NCI-H2081 (cell line): ENCODE measurements around the gene MDN1.
A peak's percentile ranks its signal among the peaks of the same experiment; 100 is the strongest.
"Not testable (repeated sequence)": the region's sequence is repeated elsewhere in the genome, so short reads cannot be mapped to it uniquely, and the experiment has no call there.

Experiments used
- DNase-seq, 2 experiments: peaks; one replicate each; lab custom pipeline; 2025; lab: John Stamatoyannopoulos, UW

Gene MDN1

DNA sequence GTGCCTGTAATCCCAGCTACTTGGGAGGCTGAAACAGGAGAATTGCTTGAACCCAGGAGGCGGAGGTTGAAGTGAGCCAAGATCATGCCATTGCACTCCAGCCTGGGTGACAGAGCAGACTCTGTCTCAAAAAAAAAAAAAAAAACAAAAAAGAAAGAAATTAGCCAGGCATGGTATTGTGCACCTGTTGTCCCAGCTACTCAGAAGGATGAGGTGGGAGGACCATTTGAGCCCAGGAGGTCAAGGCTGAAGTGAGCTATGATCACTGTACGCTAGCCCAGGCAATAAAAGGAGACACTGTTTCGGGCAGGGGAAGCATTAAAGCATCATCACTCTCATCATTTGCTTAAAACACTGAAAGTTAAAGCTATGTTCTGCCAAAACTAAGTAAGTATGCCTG lies 6.2 kb downstream of the MDN1 start:
- not testable (repeated sequence) for DNase-seq

DNA sequence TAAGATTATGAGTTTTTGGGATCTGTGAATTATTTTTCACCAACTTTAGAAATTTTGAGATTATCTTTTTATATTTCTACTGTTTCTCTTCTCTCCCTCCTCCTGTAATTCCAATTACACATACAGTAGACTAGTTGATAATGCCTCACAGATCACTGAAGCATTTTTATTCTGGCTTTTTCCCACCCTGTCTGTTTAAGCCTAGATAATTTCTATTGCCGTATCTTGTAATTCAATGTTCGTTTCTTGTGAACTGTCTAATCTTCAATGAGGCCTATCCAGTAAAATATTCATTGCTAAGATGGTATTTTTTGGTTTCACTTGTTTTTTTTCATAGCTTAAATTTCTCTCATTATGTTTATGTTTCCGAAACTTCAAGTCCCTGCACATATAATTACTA lies 12.0 kb downstream of the MDN1 start:
- DNase-seq = no peak

DNA sequence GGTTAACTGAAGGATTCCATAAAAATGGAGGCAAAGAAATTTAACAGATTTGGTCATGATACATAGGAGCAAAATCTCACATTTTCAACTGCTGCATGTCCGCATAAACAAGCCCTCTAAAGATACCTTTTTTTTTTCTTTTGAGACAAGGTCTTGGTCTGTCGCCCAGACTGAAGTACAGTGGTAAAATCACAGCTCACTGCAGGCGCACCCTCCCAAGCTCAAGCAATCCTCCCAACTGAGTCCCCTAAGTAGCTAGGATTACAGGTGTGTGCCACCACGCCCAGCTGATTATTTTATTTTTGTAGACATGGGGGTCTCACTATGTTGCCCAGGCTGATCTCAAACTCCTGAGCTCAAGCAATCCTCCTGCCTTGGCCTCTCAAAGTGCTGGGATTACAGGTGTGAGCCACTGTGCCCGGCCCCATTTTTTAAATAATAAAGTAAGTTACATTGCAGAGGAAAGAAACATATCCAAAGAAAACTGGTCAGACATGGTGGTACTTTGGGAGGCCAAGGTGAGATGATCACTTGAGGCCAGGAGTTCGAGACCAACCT lies 13.7 kb downstream of the MDN1 start:
- no peak for DNase-seq

DNA sequence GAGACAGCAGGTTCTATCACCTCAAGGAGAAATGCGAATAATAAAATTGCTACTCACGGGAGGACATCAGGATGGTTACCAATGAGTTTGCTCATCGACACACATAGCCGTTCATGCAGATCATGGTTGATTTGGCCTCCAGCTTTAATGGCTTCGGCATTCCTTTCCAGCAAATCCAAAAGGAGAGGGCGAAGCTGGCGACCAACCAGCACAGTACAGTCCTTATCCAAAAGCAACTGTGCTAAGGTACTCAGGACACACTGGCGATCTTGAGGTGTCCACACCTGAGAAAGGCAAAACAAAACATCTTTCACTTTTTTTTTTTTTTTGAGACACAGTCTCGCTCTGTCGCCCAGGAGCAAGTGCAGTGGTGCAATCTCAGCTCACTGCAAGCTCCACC lies 16.3 kb downstream of the MDN1 start:
- DNase-seq = no peak

DNA sequence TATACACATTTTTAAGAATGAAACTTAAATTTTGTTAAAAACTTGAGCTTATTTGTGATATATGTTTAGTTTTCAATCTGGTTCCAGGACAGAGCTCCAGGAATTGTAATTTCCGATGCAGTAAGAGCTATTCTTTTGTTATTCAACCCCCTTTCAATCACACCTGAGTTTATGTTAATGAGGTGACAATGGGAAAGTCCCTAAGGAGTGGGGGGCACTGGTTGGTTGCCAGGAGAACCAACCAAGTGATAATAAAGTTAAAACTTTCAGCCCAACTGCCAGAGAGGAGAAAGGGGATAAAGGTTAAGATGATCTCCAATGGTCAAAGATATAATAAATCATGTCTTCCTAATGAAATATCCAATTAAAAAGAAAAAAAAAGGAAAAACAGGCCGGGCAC lies 19.8 kb downstream of the MDN1 start:
- DNase-seq = no peak

DNA sequence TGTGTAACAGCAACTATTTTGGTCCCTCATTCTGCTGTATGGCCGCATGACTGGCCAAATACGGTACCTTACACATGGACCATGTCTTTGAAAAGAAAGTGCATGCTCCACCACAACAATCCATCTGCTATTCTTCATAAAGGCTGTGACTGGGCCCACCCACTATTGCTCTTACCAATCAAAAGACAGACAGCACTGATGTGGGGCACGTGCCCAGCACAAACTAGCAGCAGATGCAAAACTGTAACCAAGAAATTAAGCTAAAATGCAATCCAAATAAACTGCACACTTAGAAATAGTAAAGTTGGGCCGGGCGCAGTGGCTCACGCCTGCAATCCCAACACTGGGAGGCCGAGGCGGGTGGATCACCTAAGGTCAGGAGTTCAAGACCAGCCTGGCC lies 20.5 kb downstream of the MDN1 start:
- DNase-seq = no peak

DNA sequence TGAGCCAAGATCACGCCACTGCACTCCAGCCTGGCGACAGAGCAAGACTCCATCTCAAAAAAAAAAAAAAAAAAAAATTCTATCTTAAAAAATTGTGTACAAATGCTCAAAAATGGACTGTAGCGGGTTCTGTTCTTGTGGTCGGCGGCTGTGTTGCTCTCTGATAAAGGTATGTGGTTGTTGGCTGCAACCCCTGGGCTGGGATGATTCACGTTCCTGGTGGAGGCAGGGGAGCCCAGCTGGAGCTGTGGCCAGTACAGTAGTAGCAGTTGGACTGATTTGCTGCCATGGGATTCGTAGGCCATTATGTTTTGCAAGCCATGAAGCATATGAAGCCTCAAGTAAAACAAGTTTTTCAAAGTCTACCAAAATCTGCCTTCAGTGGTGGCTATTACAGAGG lies 22.3 kb downstream of the MDN1 start:
- DNase-seq = no peak

DNA sequence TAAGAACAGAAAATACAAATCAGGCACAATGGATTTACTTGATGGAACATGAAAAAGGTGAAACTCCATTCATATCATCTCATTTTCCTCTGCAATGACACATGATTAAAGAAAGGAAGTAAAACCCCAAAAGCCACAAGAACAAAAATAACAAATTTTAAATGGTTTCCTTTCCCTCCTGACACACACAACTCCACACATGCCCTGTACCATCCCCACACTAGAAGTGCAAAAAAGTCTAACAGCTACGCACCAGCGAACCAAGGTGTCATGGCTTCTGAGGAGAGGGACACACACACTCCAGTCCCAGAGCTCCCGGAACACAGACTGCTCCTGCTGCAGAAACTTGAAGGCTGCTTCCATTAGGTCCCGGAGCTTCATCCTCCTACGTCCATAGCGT lies 25.3 kb downstream of the MDN1 start:
- DNase-seq = no peak

DNA sequence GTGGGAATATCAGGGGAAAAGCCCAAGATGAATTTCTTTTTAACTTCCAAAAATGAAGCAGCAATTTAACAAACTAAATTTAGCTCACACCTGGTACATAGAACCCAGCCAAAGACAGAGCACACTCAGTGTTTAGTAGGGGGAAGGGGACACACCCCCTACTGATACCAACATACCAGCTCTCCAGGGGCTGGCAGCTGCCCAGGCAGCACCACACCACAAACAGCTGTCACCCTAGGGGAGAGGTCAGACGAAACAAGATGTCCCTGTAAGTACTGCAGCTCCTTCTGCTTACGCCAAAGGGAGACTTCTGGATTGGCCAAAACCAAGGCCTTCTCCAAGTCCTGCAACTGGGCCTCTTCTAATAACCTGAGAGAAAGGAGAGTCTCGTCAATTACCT lies 26.0 kb downstream of the MDN1 start:
- no peak for DNase-seq

DNA sequence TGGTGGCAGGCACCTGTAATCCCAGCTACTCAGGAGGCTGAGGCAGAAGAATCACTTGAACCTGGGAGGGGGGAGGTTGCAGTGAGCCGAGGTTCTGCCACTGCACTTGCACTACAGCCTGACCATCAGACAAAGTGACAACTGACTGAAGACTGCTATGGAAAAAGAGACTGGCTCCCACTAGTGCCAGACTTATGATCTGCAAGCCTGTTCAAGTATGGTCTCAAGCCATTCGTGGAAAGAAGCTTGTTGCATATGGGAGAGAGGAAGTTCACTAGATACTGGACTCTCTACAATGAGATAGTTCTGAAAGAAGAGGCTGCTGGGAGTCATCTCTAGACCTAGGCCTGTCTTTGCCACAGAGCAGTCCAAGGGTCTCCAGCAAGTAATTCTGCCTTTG lies 26.7 kb downstream of the MDN1 start:
- peak; percentile 2 to 20 for DNase-seq

DNA sequence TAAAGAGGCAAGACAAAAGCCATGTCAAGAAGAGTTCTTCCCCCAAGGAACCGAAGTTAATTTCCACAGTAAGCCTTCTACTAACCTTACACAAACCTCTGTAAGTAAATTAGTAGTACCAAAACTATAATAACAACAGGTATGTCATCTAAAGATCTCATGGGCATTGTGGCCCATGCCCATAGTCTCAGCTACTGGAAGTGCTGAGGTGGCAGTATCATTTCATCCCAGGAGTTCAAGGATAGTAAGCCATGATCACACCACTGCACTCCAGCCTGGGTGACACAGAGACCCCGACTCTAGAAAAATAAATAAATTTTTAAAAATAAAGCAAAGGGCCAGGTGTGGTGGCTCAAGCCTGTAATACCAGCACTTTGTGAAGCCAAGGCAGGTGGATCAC lies 29.2 kb downstream of the MDN1 start:
- DNase-seq = no peak

DNA sequence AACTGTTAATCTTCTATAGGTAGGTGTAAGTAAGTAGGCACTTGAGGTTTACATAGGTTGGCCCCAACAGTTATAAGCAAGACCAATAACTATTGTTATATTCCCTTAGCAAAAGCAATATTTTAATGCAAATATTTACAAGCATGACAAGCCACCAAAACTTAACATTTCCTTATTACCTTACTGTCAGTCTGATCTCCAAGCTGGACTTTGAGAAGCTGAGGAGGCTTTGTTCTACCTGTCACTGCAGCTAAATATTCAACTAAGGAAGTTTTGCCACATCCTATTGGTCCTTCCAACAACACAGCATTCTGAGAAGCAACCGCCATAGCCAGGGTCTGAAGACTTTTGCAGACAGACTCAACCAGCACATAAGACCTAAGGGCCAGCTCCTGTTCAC lies 29.6 kb downstream of the MDN1 start:
- no peak for DNase-seq

DNA sequence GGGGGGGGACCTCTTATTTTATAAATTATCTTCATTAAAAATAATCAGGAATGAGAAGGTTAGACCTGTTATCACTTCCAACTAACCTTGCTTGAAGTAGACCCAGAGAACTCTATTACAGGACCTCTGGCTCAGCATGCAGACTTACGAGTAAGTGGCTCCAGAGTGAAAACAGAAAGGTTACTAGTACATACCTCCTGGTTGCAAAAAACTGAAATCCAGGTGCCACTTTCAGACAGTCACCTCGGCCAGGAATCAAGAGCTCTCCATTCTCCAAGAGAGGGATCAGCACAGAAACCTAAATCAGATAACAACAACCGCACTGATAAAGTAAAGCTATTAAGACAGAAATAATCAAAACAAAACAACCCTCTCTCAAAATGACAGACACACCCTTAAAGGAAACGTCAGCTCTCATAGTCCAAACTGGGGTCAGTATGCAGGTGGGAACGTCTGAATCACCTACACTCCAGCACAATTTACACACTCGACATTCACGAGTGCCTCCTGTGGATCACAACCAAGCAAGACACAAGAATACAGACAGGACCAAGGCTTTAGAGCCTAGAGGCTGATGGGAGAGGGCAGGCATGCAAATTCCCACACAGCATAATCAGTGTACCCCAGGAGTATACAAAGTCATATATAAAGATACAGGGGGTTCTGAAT lies 31.8 kb downstream of the MDN1 start:
- DNase-seq = no peak

DNA sequence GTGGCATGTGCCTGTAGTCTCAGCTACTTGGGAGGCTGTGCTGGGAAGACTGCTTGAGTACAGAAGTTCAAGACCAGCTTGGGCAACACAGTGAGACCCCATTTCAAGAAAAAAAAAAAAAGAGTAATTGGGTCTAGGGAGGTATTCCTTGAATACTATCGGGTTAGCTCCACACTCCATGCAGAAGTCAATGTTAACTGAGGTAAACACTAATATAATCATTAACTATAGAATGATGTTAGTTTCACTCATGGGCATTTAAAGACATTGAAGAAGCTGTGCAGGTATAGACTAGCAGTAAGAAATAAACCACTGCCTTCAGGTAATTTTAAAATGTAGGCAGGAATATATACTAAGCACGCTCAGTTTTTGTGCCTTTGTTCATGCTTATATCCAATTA lies 32.6 kb downstream of the MDN1 start:
- DNase-seq = no peak

DNA sequence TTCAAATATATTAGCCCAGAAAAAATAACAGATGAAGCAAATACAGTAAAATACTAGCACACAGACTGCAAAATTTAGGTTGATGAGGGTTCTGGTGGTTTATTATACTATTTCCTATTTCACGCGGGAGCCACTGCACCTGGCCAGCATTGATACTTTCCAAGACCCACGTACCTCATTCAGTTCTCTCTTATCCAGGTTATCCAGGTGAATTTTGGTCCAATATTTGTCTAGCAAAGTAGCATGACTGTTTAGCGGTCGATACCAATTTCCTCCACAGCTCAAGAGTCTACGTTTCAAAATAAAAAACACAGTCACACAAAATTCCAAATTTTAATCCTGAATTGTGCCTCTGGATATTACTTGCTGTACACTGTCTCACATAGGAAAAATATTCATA lies 34.8 kb downstream of the MDN1 start:
- DNase-seq = no peak

DNA sequence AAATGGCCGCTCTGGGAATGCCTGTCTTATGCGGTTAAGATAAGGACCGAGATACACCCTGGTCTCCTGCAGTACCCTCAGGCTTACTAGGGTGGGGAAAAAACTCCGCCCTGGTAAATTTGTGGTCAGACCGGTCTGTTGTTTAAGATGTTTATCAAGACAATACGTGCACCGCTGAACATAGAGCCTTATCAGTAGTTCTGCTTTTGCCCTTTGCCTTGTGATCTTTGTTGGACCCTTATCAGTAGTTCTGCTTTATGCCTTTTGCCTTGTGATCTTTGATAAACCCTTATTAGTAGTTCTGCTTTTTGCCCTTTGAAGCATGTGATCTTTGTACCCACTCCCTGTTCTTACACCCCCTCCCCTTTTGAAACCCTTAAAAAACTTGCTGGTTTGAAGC lies 36.3 kb downstream of the MDN1 start:
- DNase-seq = not testable (repeated sequence)

DNA sequence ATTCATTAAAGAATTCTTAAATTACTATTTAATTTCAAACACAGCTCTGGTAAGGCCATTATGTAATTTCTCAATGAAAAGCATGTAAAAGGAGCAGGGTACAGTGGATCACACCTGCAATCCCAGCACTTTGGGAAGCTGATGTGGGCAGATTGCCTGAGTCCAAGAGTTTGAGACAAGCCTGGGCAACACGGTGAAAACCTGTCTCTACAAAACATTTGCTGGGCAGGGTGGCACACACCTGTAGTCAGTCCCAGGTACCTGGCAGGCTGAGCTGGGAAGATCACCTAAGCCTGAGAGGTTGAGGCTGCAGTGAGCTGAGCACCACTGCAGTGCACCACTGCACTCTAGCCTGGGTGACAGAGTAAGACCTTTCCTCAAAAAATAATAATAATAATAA lies 37.4 kb downstream of the MDN1 start:
- no peak for DNase-seq

DNA sequence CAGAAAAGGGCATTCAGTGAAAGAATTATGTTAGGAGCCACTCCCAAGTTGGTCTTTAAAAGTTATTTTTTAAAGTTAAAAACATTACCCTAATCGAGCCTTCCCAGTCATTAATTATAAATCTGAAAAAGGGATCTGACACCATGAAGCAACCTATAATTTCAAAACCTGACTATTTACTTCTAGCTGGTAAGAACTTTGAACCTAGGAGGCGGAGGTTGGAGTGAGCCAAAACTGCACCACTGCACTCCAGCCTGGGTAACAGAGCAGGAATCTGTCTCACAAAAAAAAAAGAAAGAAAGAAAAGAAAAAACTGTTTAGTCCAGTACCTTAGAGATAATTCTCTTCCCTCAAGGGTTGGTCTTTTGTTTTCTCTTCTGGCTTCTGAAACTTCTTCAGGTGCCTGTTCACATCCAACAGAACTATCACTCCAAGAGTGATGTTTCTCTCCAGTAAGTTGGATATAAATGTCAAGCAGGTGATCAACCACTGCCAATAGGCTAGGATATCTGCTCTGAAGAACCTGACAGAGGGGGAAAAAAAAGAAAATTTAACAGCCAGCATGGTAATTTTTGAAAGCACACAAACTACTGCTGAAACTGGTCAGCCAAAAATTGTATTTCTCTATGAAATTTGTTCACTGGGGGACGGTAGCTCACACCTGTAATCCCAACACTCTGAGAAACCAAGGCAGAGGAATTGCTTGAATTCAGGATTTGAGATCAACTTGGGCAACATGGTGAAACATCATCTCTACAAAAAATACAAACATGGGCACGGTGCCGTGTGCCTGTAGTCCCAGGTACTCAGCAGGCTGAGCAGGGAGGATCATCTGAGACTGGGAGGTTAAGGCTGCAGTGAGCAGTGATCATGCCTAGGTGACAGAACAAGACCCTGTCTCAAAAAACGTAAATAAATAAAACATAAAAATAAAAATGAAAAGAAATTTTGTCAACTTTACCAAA lies 38.2 kb downstream of the MDN1 start:
- DNase-seq = no peak

DNA sequence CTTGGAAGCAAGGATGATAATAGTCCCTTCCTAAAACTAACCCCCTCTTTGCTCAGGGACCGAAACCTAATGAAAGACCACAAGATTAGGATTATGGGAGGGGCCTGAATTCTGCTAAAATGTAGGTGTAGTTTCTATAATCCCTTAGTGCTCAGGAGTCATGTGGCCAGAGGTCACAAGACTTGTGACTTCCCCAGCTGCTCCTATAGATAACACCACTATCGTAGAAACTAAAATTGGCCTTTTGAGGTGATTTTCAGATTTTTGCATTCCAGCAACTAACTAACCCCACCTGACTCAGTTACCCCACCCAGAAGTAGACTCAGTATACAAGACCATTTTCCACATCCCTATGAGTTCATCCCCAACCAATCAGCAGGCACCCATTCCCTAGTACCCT lies 42.1 kb downstream of the MDN1 start:
- DNase-seq = no peak

DNA sequence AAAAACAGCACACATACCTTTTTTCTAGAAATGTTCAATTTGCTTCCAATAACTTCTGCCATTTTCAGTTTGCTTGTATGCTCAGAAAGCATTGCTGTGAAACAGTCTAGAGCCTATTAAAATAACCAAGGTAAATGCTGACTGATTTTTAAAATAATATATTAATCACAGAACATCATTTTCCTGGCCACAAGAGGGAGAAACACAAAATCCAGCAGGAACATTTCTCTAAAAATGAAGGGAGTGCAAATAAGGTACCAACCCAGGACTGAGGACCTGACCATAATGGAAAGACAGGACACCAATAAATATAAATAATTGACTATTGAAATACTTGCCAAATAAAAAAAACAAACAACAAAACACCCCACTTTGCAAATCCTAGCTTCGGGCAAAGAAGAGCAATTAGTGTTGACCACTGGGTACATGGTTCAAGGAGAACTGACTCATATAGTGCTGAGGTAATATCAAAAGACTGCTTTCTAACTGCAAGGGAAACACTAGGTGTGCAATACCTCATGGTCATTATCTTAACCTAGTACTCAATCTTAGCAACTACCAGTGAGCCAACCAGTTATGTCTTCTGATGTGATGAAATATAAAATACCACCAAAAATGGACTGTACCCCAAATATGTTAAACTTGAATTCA lies 42.9 kb downstream of the MDN1 start:
- no peak for DNase-seq

DNA sequence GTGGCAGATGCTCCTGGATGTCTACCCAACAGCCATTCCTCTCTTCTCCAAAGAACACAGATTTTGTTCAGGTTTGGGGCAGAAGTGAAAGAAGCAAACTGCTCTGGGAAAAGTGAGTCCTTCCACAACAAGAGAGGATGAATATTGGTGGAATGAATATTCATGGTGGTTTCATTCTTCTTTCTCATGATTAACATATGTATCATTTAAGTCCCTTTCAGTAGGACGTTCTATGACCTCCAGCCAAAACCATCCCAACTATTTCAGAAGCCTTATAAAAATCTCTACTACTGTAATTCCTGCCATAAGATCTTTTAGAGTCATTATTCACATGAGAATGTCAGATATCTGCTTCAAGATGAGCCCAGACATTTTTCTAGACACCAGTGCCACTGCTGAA lies 44.4 kb downstream of the MDN1 start:
- DNase-seq = no peak

DNA sequence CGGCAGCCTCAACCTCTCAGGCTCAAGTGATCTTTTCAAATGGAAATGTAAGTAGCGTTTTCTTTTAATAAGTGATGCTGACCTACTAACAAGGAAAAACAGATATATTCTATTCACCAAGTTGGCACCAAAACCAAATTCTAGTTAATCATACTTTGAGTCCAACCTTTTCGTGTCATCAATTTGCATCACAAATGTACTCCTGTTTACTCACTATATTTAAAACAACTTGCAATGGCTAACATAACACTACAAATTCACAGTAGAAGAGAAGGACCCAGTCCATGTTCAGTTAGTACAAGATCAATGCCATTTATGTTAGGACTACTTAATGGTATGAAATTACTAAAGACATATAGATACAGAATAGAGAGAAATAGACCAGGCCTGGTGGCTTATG lies 50.0 kb downstream of the MDN1 start:
- DNase-seq = no peak

DNA sequence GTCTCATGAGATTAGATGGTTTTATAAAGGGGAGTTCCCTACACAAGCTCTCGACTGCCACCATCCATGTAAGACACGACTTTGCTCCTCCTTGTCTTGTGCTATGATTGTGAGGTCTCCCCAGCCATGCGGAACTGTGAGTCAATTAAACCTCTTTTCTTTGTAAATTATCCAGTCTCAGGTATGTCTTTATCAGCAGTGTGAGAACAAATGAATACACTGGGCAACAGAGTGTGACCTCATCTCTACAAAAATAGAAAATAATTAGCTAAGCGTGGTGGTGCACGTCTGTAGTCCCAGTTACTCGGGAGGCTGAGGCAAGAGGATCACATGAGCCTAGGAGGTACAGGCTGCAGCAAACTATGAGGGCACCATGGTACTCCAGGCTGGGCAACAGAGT lies 51.3 kb downstream of the MDN1 start:
- DNase-seq = no peak
